Esophagus muscularis mucosa (tissue), 3 donors: Measurements from ENCODE around the gene TJP1.

Experiments
- EP300 ChIP-seq: sonication (generic); formaldehyde crosslinking; IDR thresholded peaks from one replicate; pipeline ENCODE4 v1.6.1; 2017; ENCODE audit warnings: antibody characterized with exemption
- TF ChIP-seq, protein P1 (sequence below), 3 experiments: fragments of 200-600 bp in 2 of 3; fragments of 450-650 bp in 1 of 3; sonication (generic) in 2 of 3; IDR thresholded peaks; one replicate each; pipeline ENCODE4 v1.5.1; 2017 to 2019; ENCODE audit warnings: antibody characterized with exemption in 3 of 3, mild to moderate bottlenecking in 2 of 3, moderate library complexity in 1 of 3

DNA sequence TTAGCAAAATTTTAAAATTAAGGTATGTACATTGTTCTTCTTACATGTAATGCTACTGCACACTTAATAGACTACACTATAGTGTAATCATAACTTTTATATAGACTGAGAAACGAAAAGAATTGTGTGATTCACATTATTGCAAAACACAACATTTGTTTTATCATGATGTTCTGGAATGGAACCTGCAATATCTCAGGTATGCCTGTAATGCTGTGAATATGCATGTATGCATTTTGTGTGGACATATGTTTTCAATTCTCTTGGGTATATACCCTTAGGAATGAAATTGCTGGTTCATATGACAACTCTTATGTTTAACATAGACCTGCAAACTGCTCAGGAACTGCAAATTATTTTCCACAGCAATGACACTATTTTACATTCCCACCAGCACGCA is 38.6 kb upstream of the TJP1 start:
- TF ChIP-seq, protein P1, sequence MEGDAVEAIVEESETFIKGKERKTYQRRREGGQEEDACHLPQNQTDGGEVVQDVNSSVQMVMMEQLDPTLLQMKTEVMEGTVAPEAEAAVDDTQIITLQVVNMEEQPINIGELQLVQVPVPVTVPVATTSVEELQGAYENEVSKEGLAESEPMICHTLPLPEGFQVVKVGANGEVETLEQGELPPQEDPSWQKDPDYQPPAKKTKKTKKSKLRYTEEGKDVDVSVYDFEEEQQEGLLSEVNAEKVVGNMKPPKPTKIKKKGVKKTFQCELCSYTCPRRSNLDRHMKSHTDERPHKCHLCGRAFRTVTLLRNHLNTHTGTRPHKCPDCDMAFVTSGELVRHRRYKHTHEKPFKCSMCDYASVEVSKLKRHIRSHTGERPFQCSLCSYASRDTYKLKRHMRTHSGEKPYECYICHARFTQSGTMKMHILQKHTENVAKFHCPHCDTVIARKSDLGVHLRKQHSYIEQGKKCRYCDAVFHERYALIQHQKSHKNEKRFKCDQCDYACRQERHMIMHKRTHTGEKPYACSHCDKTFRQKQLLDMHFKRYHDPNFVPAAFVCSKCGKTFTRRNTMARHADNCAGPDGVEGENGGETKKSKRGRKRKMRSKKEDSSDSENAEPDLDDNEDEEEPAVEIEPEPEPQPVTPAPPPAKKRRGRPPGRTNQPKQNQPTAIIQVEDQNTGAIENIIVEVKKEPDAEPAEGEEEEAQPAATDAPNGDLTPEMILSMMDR (IDR thresholded peaks at IDR 0.05) = no peak
- no peak for TF ChIP-seq EP300
